Thyroid gland (tissue), 4 donors: ENCODE results near the gene PUSL1. TPM values are rescaled to one million over a fixed set of nuclear protein-coding genes. Genes with fewer than 3 reads are reported as not detected.

Experiments
- DNase-seq, 2 donors: peaks; one replicate each; pipeline ENCODE4 v3.0.0-alpha.2; 2019
- H3K27ac ChIP-seq, 3 donors: fragments of 200-600 bp; sonication (generic); 1 replicate in 2 of 3; 2 replicates in 1 of 3; pipeline ENCODE4 v1.5.1; 2016 to 2019; ENCODE audit warnings: mild to moderate bottlenecking in 1 of 3, moderate library complexity in 1 of 3
- H3K27me3 ChIP-seq: fragments of 200-600 bp; sonication (generic); one replicate; pipeline ENCODE4 v1.5.1; 2019
- H3K36me3 ChIP-seq, 2 donors: fragments of 200-600 bp; sonication (generic); one replicate each; pipeline ENCODE4 v1.5.1; 2016 to 2019
- H3K4me1 ChIP-seq, 2 donors: fragments of 200-600 bp; sonication (generic); one replicate each; pipeline ENCODE4 v1.5.1; 2017 to 2019
- H3K4me3 ChIP-seq, 3 donors: fragments of 200-600 bp; sonication (generic); replicated peaks in 1 of 3; 1 replicate in 2 of 3; 2 replicates in 1 of 3; pipeline ENCODE4 v1.5.1; 2016; ENCODE audit warnings: mild to moderate bottlenecking in 1 of 3
- H3K9me3 ChIP-seq: fragments of 200-600 bp; sonication (generic); one replicate; pipeline ENCODE4 v1.5.1; 2017
- CTCF ChIP-seq, 6 experiments: fragments of 200-600 bp in 3 of 6; fragments of 450-650 bp in 3 of 6; sonication (generic) in 3 of 6; IDR thresholded peaks; one replicate each; pipeline ENCODE4 v1.5.1; 2016 to 2019; ENCODE audit warnings: antibody characterized with exemption in 6 of 6, mild to moderate bottlenecking in 2 of 6, inconsistent platforms in 1 of 6, moderate library complexity in 1 of 6
- POLR2A ChIP-seq, 2 donors: fragments of 450-650 bp; IDR thresholded peaks; one replicate each; pipeline ENCODE4 v1.6.1; 2017; ENCODE audit warnings: antibody characterized with exemption in 2 of 2, mild to moderate bottlenecking in 2 of 2, moderate library complexity in 1 of 2
- WGBS, 2 donors: methylation state at CpG; one replicate each; pipeline ENCODE4 v1.1.5; 2017; 5-methylcytosine and 5-hydroxymethylcytosine counted together
- intact Hi-C: fragments of 100-400 bp; cut with DNase I; formaldehyde crosslinking; loops from one replicate; pipeline ENCODE4 v1.15.1; 2023
- total RNA-seq, 4 donors: library from RNA; depleted of rRNA; stranded (reverse); fragments of >200 nt; gene quantifications; one replicate each; pipeline ENCODE4 v1.2.3, GENCODE V29; 2016

The PUSL1 gene
- total RNA-seq, 4 donors from 2014 or later = 24.0 to 41.4 (median 28.0) TPM

GRCh38 chr1:1306070-1306660, 2.2 kb upstream of the PUSL1 start:
- peak overlapping the region in 1 of 3 donors; percentile 53 for H3K27ac ChIP-seq
- TF ChIP-seq CTCF (IDR thresholded peaks at IDR 0.05) (no peak), POLR2A (IDR thresholded peaks at IDR 0.05) (no peak)
- intact Hi-C loops = no loop called here
- peaks cover 32 to 39% of the 10 kb centered on the region in 2 donors for H3K4me1 ChIP-seq
- no peaks in the 10 kb centered on the region for H3K27me3 ChIP-seq
- WGBS, 2 donors = 38 to 54% methylated on average over 4 to 6 of the region's 11 CpGs
- H3K4me3 ChIP-seq = no peak overlapping the region
- H3K9me3 ChIP-seq = no peaks in the 10 kb centered on the region
- DNase-seq = no peak
- peaks cover 4 to 6% of the 10 kb centered on the region in 2 donors for H3K36me3 ChIP-seq

- H3K4me1 ChIP-seq = peaks cover 32 to 39% of the 10 kb centered on the region in 2 donors
- no peak for DNase-seq
- peaks cover 10 to 12% of the 10 kb centered on the region in 2 donors for H3K36me3 ChIP-seq
- H3K9me3 ChIP-seq = no peaks in the 10 kb centered on the region
- H3K4me3 ChIP-seq = peak overlapping the region; percentile 70 to 85 (median 85)
- 14 to 49% methylated on average over 6 to 26 of the region's 27 CpGs for WGBS, 2 donors
- intact Hi-C loops = no loop called here
- H3K27me3 ChIP-seq = no peaks in the 10 kb centered on the region
- TF ChIP-seq POLR2A (IDR thresholded peaks at IDR 0.05) (no peak), CTCF (IDR thresholded peaks at IDR 0.05) (no peak)
- H3K27ac ChIP-seq = no peak overlapping the region
Measured at GRCh38 chr1:1306661-1307260, 1.6 kb upstream of the PUSL1 start.

- TF ChIP-seq POLR2A (IDR thresholded peaks at IDR 0.05) = peak in 1 of 2 donors; percentile 46
- no peak for TF ChIP-seq CTCF (IDR thresholded peaks at IDR 0.05)
- H3K27me3 ChIP-seq = no peaks in the 10 kb centered on the region
Measured at GRCh38 chr1:1307261-1307922, 1.0 kb upstream of the PUSL1 start.

DNA sequence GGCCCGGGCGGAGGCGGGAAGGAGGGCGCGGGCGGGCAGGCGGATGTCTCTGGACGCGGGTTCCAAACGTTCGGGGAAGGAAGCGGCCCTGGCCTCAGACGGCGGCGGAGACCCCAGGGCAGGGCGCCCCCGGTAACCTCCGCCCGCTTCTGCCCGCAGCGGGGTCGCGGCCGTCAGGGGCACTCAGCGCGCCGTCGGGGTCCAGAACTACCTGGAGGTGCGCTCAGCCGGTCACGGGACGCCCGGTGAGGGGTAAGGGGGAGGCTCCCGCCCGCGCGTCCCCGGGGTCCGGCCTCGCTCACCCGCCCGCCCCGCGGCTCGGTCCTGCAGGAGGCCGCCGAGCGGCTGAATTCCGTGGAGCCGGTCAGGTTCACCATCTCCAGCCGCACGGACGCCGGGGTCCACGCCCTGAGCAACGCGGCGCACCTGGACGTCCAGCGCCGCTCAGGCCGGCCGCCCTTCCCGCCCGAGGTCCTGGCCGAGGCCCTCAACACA, 406 bp downstream of the PUSL1 start:
- DNase-seq = peak; percentile 37 to 54
- WGBS, 2 donors = 0% methylated on average over 10 of the region's 66 CpGs; no CpG with 5 or more reads in 1 of the 2 donors
- Histone ChIP-seq H3K4me3 (peak overlapping the region; percentile 61 to 91 (median 85)), H3K4me1 (peaks cover 32 to 39% of the 10 kb centered on the region in 2 donors), H3K36me3 (peaks cover 26 to 29% of the 10 kb centered on the region in 2 donors), H3K27ac (peak overlapping the region; percentile 27 to 93 (median 70)), H3K27me3 (no peaks in the 10 kb centered on the region), H3K9me3 (no peaks in the 10 kb centered on the region)
- no peak for TF ChIP-seq CTCF (IDR thresholded peaks at IDR 0.05)
- TF ChIP-seq POLR2A (IDR thresholded peaks at IDR 0.05) = no peak
- intact Hi-C loops = no loop called here

More at GRCh38 chr1:1307261-1307922, 1.0 kb upstream of the PUSL1 start:
- H3K36me3 ChIP-seq = peaks cover 12 to 16% of the 10 kb centered on the region in 2 donors
- H3K4me3 ChIP-seq = peak overlapping the region; percentile 70 to 85 (median 85)
- no peaks in the 10 kb centered on the region for H3K9me3 ChIP-seq
- peak; percentile 44 to 50 for DNase-seq
- intact Hi-C loops = no loop called here
- peaks cover 32 to 39% of the 10 kb centered on the region in 2 donors for H3K4me1 ChIP-seq
- peak overlapping the region in 2 of 3 donors; percentile 41 to 46 for H3K27ac ChIP-seq
- WGBS, 2 donors = 1 to 3% methylated on average over 14 to 20 of the region's 83 CpGs
